Right forelimb (tissue), 1 donor: ENCODE results near the gene SF3A1.

Experiments
- DNase-seq: peaks from one replicate; pipeline ENCODE4 v3.0.0-alpha.2; 2018

SF3A1 gene

DNA sequence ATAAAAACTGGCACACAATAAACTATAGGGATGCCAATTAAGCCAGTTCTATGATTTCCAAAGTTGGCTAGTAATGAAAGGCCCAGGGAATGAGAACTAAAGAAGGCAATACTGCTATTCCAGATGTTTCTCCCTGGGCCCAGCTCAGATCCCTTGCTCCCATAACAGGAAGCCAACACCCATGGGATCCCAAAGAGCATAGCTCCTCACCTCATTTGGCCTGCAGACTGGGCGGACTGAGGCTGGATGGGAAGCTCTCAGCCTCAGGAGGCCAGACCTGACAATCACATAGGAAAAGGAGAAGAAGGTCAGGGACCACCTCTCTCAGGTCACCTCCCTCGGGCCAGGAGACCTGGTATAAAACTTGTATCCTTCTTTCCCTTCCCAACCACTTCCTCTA lies 35.2 kb downstream of the SF3A1 start:
- no peak for DNase-seq

GRCh38 chr22:30320021-30320556 lies 36.6 kb downstream of the SF3A1 start:
- DNase-seq, result no peak

DNA sequence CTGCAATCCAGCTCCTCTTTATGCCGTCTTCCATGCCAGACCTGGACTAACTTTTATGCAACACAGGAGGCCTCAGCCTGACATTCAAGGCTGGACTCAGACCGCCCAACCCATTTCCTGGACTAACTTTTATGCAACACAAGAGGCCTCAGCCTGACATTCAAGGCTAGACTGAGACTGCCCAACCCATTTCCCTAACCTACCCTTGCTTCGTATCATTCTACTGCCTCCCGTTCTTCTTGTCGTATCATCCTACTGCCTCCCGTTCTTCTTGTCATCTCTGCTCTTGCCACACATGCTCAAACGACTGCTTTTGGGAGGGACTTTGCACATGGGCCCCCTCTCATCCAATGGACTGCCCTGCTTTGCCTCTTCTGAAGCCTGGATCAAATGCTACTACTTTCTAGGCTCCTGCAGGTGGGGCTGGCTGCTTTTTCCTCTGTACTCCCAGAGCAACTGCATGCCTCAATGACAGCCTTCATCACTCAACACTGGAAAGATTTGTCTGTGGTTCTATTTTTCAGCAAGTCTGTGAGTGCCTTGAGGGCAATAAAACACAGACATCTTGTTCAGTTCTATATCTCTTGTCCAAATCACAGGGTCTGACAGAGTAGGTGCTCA lies 37.8 kb downstream of the SF3A1 start:
- no peak for DNase-seq

- no peak for DNase-seq
These were observed 38.9 kb downstream of the SF3A1 start for GRCh38 chr22:30317778-30318177.

DNA sequence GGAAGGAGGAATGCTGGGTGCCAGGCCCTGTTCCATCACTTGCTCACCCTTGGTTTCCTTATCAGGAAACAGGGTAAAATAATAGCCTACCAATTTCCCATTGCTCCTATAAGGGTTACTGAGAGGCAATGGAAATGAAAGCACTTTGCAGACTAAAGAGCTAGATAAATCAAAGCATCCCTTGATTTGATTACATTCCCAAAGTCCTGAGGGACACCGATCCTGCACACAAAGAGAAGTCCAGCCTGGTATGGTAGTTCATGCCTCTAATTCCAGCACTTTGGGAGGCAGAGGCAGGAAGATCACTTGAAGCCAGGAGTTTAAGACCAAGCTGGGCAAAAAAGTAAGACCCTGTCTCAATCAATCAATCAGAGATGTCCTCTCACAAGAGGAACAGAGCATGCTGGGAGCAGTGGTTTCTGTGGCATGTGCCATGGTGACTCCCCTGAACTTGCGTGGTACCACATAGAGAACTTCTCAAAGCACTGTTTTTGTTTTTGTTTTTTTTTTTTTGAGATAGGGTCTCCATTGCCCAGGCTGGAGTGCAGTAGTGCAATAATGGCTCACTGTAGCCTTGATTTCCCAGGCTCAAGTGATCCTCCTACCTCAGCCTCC lies 40.6 kb downstream of the SF3A1 start:
- no peak for DNase-seq

GRCh38 chr22:30314915-30315314 lies 41.8 kb downstream of the SF3A1 start:
- no peak for DNase-seq

GRCh38 chr22:30313527-30314363 lies 42.9 kb downstream of the SF3A1 start:
- DNase-seq, result no peak

GRCh38 chr22:30312053-30312452 lies 44.6 kb downstream of the SF3A1 start:
- no peak for DNase-seq

DNA sequence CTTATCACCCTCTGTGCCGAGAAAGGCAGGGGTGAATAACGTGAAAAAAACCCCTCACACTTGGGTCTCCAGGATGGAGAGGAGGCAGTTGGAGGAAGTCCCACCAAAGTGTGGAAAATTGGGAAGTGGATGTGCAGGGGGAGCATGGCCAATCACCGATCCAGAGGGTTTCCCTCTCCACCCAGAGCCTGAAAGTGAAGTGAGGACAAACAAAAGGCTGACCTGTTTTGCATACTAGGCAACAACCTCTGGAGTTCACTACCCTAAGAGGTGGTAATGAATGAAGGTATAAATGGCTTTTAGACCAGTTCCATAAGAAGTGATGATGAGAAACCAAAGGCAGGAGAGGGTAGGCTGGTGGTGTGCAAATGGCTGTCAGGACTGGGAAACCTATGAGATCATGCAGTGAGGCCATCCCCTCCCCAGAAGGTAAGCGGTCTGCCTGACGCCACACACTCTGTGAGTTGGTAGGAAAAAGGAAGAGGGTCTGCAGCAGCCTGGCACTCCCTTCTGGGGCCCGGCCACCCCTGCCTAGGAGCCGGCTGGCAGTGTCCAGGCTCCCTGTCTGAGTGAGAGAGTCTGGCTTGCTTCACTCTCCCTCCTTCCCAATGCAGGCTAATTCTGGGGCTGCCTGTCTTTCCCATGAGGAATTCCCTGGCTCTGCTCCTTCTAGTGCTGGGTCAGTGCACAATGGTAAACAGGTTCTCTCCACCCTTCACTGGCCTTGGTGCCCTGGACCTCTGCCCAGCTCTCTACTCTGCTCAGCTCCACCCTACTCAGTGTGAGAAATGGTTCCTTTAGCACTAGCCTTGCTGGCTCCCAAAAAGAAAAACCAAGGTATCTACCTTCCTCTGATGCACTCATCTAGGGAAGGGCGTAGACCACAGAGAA lies 45.6 kb downstream of the SF3A1 start:
- no peak for DNase-seq

- DNase-seq, result no peak
These were observed 46.5 kb downstream of the SF3A1 start for GRCh38 chr22:30309951-30310741.

DNA sequence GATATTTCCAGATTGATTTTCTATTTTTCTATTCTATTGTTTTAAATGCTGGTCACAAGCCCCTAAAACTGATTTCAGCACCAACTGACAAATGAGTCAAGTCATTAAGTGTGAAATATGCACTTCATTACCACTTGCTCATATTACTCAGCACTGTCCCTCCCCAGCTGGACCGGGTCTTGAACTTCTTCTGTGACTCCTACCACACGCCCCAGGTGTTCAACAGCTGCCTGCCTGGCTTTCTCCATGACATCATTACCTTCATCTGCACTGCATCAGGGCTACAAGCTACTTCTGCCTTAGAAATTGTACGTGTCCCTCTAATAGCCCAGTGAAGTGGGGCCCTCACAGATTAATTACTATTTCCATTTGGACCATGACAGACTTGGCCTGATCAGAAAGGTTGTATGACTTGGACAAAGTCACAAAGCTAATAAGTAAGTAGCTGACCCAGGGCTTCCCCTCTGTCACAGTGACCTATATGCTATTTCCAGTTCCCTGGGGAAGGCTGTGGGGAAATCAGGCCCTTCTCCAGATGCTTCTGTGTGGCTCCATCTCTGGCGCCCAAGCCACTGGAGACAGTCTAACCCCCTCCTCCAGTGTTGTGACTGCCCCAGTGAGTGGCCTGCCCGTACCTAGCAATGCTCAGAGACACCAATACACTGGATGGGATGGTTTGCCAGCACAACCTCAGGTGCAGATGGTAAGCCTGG lies 48.0 kb downstream of the SF3A1 start:
- DNase-seq, result no peak

- DNase-seq, result no peak
These were observed 48.6 kb downstream of the SF3A1 start for GRCh38 chr22:30308093-30308492.

- no peak for DNase-seq
These were observed 49.6 kb downstream of the SF3A1 start for GRCh38 chr22:30307041-30307574.

DNA sequence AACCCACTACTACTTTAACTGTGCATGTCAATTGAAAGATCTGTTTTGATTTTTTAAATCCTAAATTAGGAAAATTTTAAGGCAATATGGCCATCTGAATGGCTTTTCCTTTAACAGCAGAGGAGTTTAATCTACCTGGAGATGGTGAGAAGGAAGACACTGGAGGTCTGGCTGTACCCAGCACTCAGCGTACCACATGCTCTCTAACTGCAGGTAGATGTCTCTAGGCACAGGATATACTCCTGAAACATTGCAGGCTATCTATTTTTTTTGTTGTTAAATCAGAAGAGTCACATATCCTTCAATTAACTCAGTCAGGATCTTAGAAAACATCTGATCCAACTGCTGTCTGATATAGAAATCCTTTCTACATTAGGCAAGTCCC lies 50.1 kb downstream of the SF3A1 start:
- no peak for DNase-seq

GRCh38 chr22:30305906-30306626 lies 50.6 kb downstream of the SF3A1 start:
- no peak for DNase-seq

- DNase-seq, result no peak
These were observed 51.2 kb downstream of the SF3A1 start for GRCh38 chr22:30305519-30305905.

GRCh38 chr22:30304495-30305244 lies 52.0 kb downstream of the SF3A1 start:
- DNase-seq, result no peak

DNA sequence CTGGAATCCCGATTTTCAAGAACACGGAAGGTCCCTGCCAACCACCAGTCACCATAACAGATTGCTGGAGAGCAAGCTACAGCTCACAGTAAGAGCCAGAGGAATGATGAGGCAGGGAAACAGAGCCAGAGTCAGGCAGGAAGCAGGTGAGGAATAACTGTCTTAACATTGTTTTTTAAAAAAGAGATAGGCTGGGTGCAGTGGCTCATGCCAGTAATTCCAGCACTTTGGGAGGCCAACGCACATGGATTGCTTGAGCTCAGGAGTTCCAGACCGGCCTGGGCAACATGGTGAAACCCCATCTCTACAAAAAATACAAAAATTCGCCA lies 53.9 kb downstream of the SF3A1 start:
- no peak for DNase-seq

DNA sequence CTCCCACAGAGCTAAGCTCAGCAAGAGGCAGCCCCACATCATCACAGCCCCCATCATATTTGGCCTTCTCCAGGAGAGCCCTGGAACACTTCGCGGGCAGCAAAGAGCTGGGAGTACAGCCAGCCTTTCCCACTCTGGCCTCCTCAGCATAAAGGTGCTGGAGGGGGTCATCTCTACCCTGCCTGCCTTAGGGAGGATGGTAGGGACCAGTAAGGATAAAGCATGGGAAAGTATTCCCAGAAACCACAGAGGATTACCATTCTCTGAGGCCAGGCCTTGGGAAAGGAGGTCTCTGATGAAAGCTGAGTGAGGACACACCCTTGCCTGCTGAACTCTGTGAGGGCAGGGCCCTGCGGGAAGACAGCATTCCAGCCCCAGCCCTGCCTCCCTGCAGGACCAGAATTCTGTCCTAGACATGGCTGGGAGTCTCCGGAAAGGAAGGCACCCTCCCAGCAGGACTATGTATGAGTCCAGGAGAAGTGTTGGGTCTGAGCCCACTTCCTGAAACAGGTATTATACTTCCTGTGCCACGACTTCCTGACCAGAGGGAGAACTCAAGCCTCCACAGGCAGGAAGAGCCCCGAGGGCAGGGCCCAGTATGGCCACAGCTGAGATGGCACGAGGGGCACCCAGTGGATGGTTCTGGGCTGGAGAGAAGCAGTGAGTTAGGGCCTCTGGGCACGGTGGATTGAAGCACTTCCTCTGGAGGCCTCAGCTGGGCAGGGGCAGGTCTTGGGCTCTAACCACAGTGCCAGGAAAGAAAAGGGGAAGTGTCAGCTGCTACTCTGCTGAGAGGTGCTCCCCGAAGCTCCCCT lies 54.5 kb downstream of the SF3A1 start:
- DNase-seq, result no peak
